Rectal smooth muscle tissue (tissue), 1 donor: ENCODE measurements around the gene POU2F2.

Experiments
- H3K27ac ChIP-seq: one replicate; pipeline ENCODE4 v1.7.0; 2013; ENCODE audit warnings: low read depth, low read length, inconsistent platforms
- H3K27me3 ChIP-seq: one replicate; pipeline ENCODE4 v1.7.0; 2013; ENCODE audit warnings: low read length; ENCODE audit not compliant: control insufficient read depth, insufficient read depth
- H3K36me3 ChIP-seq: one replicate; pipeline ENCODE4 v1.7.0; 2013; ENCODE audit warnings: low read length; ENCODE audit not compliant: control insufficient read depth, insufficient read depth
- H3K4me1 ChIP-seq: one replicate; pipeline ENCODE4 v1.7.0; 2013; ENCODE audit warnings: low read length; ENCODE audit not compliant: control insufficient read depth, insufficient read depth
- H3K4me3 ChIP-seq: one replicate; pipeline ENCODE4 v1.7.0; 2013; ENCODE audit warnings: low read length
- H3K9ac ChIP-seq: one replicate; pipeline ENCODE4 v1.7.0; 2013; ENCODE audit warnings: low read length

POU2F2 gene

GRCh38 chr19:42078538-42079275 is 53.5 kb downstream of the POU2F2 start:
- Histone ChIP-seq H3K36me3 (peaks cover 33% of the 10 kb centered on the region), H3K4me1 (peaks cover 14% of the 10 kb centered on the region), H3K4me3 (no peak overlapping the region), H3K27ac (no peak overlapping the region), H3K9ac (no peak overlapping the region), H3K27me3 (no peaks in the 10 kb centered on the region)

- H3K4me3 ChIP-seq = no peak overlapping the region
- H3K9ac ChIP-seq = no peak overlapping the region
- H3K4me1 ChIP-seq = peaks cover 14% of the 10 kb centered on the region
- peaks cover 33% of the 10 kb centered on the region for H3K36me3 ChIP-seq
- H3K27me3 ChIP-seq = no peaks in the 10 kb centered on the region
- H3K27ac ChIP-seq = no peak overlapping the region
Measured at GRCh38 chr19:42078058-42078457, 54.2 kb downstream of the POU2F2 start.

GRCh38 chr19:42076380-42076944 is 55.8 kb downstream of the POU2F2 start:
- Histone ChIP-seq H3K4me1 (peaks cover 14% of the 10 kb centered on the region), H3K4me3 (peak overlapping the region; percentile 69), H3K9ac (peak overlapping the region; percentile 12), H3K27me3 (no peaks in the 10 kb centered on the region), H3K27ac (peak overlapping the region; percentile 85), H3K36me3 (peaks cover 31% of the 10 kb centered on the region)

GRCh38 chr19:42075616-42076379 is 56.4 kb downstream of the POU2F2 start, which contains the start of gene ZNF574:
ZNF574 (plus strand) TSS chr19:42076166; CDS start chr19:42078607, 2,441 bp downstream.
- Histone ChIP-seq H3K9ac (peak within 1 kb of the TSS; percentile 91), H3K27me3 (no peaks in the 10 kb centered on the region)

GRCh38 chr19:42075364-42075615 is 57.0 kb downstream of the POU2F2 start:
- Histone ChIP-seq H3K27me3 (no peaks in the 10 kb centered on the region), H3K27ac (peak overlapping the region; percentile 87), H3K9ac (peak overlapping the region; percentile 91), H3K4me1 (peaks cover 18% of the 10 kb centered on the region), H3K36me3 (peaks cover 19% of the 10 kb centered on the region), H3K4me3 (peak overlapping the region; percentile 59)

More at GRCh38 chr19:42075616-42076379, 56.4 kb downstream of the POU2F2 start, which contains the start of gene ZNF574:
- Histone ChIP-seq H3K36me3 (peaks cover 24% of the 10 kb centered on the region), H3K27ac (peak within 1 kb of the TSS; percentile 87), H3K4me3 (peak within 1 kb of the TSS; percentile 69), H3K4me1 (peaks cover 14% of the 10 kb centered on the region)

- Histone ChIP-seq H3K9ac (peak overlapping the region; percentile 91), H3K4me3 (peak overlapping the region; percentile 59), H3K36me3 (peaks cover 14% of the 10 kb centered on the region), H3K4me1 (peaks cover 19% of the 10 kb centered on the region), H3K27ac (peak overlapping the region; percentile 87), H3K27me3 (no peaks in the 10 kb centered on the region)
Measured at GRCh38 chr19:42074513-42075363, 57.5 kb downstream of the POU2F2 start.

GRCh38 chr19:42071247-42071646 is 61.0 kb downstream of the POU2F2 start:
- Histone ChIP-seq H3K27me3 (no peaks in the 10 kb centered on the region), H3K4me1 (peaks cover 12% of the 10 kb centered on the region), H3K27ac (no peak overlapping the region), H3K4me3 (no peak overlapping the region), H3K36me3 (no peaks in the 10 kb centered on the region), H3K9ac (no peak overlapping the region)

GRCh38 chr19:42069619-42070351 is 62.5 kb downstream of the POU2F2 start, which contains the start of gene GRIK5:
GRIK5 (minus strand) TSS chr19:42070206; CDS start chr19:42065770, 4,436 bp downstream.
- Histone ChIP-seq H3K27ac (peak within 1 kb of the TSS; percentile 67), H3K4me3 (peak within 1 kb of the TSS; percentile 62), H3K36me3 (no peaks in the 10 kb centered on the region), H3K4me1 (peaks cover 7% of the 10 kb centered on the region), H3K27me3 (no peaks in the 10 kb centered on the region), H3K9ac (no peak within 1 kb of the TSS)

- Histone ChIP-seq H3K27me3 (no peaks in the 10 kb centered on the region), H3K27ac (peak overlapping the region; percentile 1), H3K9ac (no peak overlapping the region), H3K36me3 (no peaks in the 10 kb centered on the region), H3K4me3 (peak overlapping the region; percentile 14), H3K4me1 (peaks cover 5% of the 10 kb centered on the region)
Measured at GRCh38 chr19:42068756-42069571, 63.3 kb downstream of the POU2F2 start.

GRCh38 chr19:42068361-42068755 is 63.9 kb downstream of the POU2F2 start:
- Histone ChIP-seq H3K27me3 (no peaks in the 10 kb centered on the region), H3K4me3 (peak overlapping the region; percentile 14), H3K27ac (peak overlapping the region; percentile 1), H3K36me3 (no peaks in the 10 kb centered on the region), H3K4me1 (peaks cover 5% of the 10 kb centered on the region), H3K9ac (no peak overlapping the region)
